ENCODE measurements around the gene TNFRSF1A.

- TF ChIP-seq SMC3 (conservative IDR thresholded peaks at IDR 0.05; ENCODE audit: poor library complexity) (no peak), CTCF (IDR thresholded peaks at IDR 0.05; ENCODE audit: poor library complexity, severe bottlenecking) (no peak), RAD21 (conservative IDR thresholded peaks at IDR 0.05) (no peak), EZH2 (IDR thresholded peaks at IDR 0.05; ENCODE audit: borderline replicate concordance, insufficient read depth, low read length, poor library complexity, severe bottlenecking) (no peak), EP300 (conservative IDR thresholded peaks at IDR 0.05; ENCODE audit: poor library complexity, severe bottlenecking) (no peak), POLR2AphosphoS5 (IDR thresholded peaks at IDR 0.05) (no peak), REST (IDR thresholded peaks at IDR 0.05; ENCODE audit: borderline replicate concordance) (no peak)
These were observed 53.6 kb downstream of the TNFRSF1A start for GRCh38 chr12:6288235-6288634.
